Sigmoid colon (tissue), 4 donors: Measurements from ENCODE around the gene PRKCA.

Source experiments
- CTCF ChIP-seq, 4 experiments: fragments of 450-650 bp in 3 of 4; fragments of 200-600 bp in 1 of 4; IDR thresholded peaks; one replicate each; pipeline ENCODE4 v1.5.1; 2016 to 2019; ENCODE audit warnings: antibody characterized with exemption in 4 of 4, mild to moderate bottlenecking in 3 of 4, moderate library complexity in 2 of 4
- POLR2AphosphoS5 ChIP-seq, 4 donors: sonication (generic); formaldehyde crosslinking; IDR thresholded peaks; one replicate each; pipeline ENCODE4 v1.6.1; 2017; ENCODE audit warnings: antibody characterized with exemption in 4 of 4

GRCh38 chr17:66491213-66491612 lies 188.8 kb downstream of the PRKCA start:
- TF ChIP-seq CTCF (IDR thresholded peaks at IDR 0.05) (no peak), POLR2AphosphoS5 (IDR thresholded peaks at IDR 0.05) (no peak)
